ENCODE data around the gene SLC44A5. TPM values are rescaled to one million over a fixed set of nuclear protein-coding genes. Genes with fewer than 3 reads are reported as not detected.

SLC44A5 gene
- total and polyA plus RNA-seq, 2 donors (not counting 1 experiment from before 2014, with no cell fraction given), result 2.8 to 4.2 TPM

GRCh38 chr1:75470448-75470847 lies 140.5 kb downstream of the SLC44A5 start:
- Histone ChIP-seq H3K4me3 (ENCODE audit: control extremely low read depth in 1 of 5, extremely low read depth in 1 of 5, insufficient read depth in 1 of 5, low read depth in 2 of 5, low read length in 4 of 5) (no peak overlapping the region), H3K27me3 (replicated peaks in 1 of 4; ENCODE audit: control extremely low read depth in 1 of 4, control insufficient read depth in 3 of 4, insufficient read depth in 4 of 4, low read length in 3 of 4) (no peaks in the 10 kb centered on the region), H3K9ac (ENCODE audit: low read length) (no peak overlapping the region), H4K20me1 (ENCODE audit: control insufficient read depth, insufficient read depth, low read length, poor library complexity, severe bottlenecking) (no peaks in the 10 kb centered on the region), H3K9me3 (ENCODE audit: control extremely low read depth in 1 of 3, control insufficient read depth in 2 of 3, insufficient read depth in 1 of 3, low read length in 2 of 3) (no peaks in the 10 kb centered on the region), H3K36me3 (replicated peaks in 1 of 2; ENCODE audit: control extremely low read depth in 1 of 2, control insufficient read depth in 1 of 2, extremely low read depth in 1 of 2, insufficient read depth in 2 of 2, low read length in 1 of 2) (no peaks in the 10 kb centered on the region), H2AFZ (ENCODE audit: insufficient read depth, low read depth, low read length, poor library complexity, severe bottlenecking) (no peak overlapping the region), H3K4me2 (replicated peaks; ENCODE audit: low read depth, low read length, poor library complexity, severe bottlenecking) (no peak overlapping the region), H3K27ac (ENCODE audit: low read length in 2 of 2) (no peak overlapping the region), H3K4me1 (ENCODE audit: control insufficient read depth in 2 of 2, insufficient read depth in 2 of 2, low read length in 2 of 2) (no peaks in the 10 kb centered on the region), H3K79me2 (ENCODE audit: control insufficient read depth, insufficient read depth, low read length) (no peaks in the 10 kb centered on the region)
- TF ChIP-seq EZH2 (IDR thresholded peaks at IDR 0.05; ENCODE audit: borderline replicate concordance, insufficient read depth, low read depth, low read length, poor library complexity, severe bottlenecking), result no peak
- no peak for TF ChIP-seq CTCF (IDR thresholded peaks at IDR 0.05)
- intact Hi-C loops (cut with micrococcal nuclease), result no loop called here
- DNase-seq, result no peak
- no peak for ATAC-seq (ENCODE audit: low read depth)
- ChIA-PET POLR2A (no interaction called here), CTCF (no interaction called here)
- Mint-ChIP-seq H3K4me3 (no peak overlapping the region), H3K4me1 (no peaks in the 10 kb centered on the region), H3K9me3 (ENCODE audit: insufficient read depth) (no peaks in the 10 kb centered on the region), H3K27ac (no peak overlapping the region), H3K27me3 (no peaks in the 10 kb centered on the region)
- 88% methylated on average over 5 of the region's 6 CpGs for WGBS (ENCODE audit: insufficient coverage)

GRCh38 chr1:75469586-75470173 lies 141.2 kb downstream of the SLC44A5 start:
- H3K4me3 ChIP-seq (ENCODE audit: control extremely low read depth in 1 of 5, extremely low read depth in 1 of 5, insufficient read depth in 1 of 5, low read depth in 2 of 5, low read length in 4 of 5), result no peak overlapping the region
- DNase-seq (no peak), ATAC-seq (ENCODE audit: low read depth) (no peak)
- CTCF ChIA-PET, result no interaction called here
- no peak overlapping the region for H3K27ac ChIP-seq (ENCODE audit: low read length in 2 of 2)
- H4K20me1 ChIP-seq (ENCODE audit: control insufficient read depth, insufficient read depth, low read length, poor library complexity, severe bottlenecking), result no peaks in the 10 kb centered on the region
- Mint-ChIP-seq H3K4me3 (no peak overlapping the region), H3K27me3 (no peaks in the 10 kb centered on the region), H3K9me3 (ENCODE audit: insufficient read depth) (no peaks in the 10 kb centered on the region), H3K27ac (no peak overlapping the region), H3K4me1 (no peaks in the 10 kb centered on the region)
- TF ChIP-seq EZH2 (IDR thresholded peaks at IDR 0.05; ENCODE audit: borderline replicate concordance, insufficient read depth, low read depth, low read length, poor library complexity, severe bottlenecking), result no peak
- no peak for TF ChIP-seq CTCF (IDR thresholded peaks at IDR 0.05)
- H3K9ac ChIP-seq (ENCODE audit: low read length), result no peak overlapping the region
- H3K9me3 ChIP-seq (ENCODE audit: control extremely low read depth in 1 of 3, control insufficient read depth in 2 of 3, insufficient read depth in 1 of 3, low read length in 2 of 3), result no peaks in the 10 kb centered on the region
- H3K4me1 ChIP-seq (ENCODE audit: control insufficient read depth in 2 of 2, insufficient read depth in 2 of 2, low read length in 2 of 2), result no peaks in the 10 kb centered on the region
- no peak overlapping the region for H2AFZ ChIP-seq (ENCODE audit: insufficient read depth, low read depth, low read length, poor library complexity, severe bottlenecking)
- no peak overlapping the region for H3K4me2 ChIP-seq (replicated peaks; ENCODE audit: low read depth, low read length, poor library complexity, severe bottlenecking)
- H3K36me3 ChIP-seq (replicated peaks in 1 of 2; ENCODE audit: control extremely low read depth in 1 of 2, control insufficient read depth in 1 of 2, extremely low read depth in 1 of 2, insufficient read depth in 2 of 2, low read length in 1 of 2), result no peaks in the 10 kb centered on the region
- no peaks in the 10 kb centered on the region for H3K79me2 ChIP-seq (ENCODE audit: control insufficient read depth, insufficient read depth, low read length)
- intact Hi-C loops (cut with micrococcal nuclease), result no loop called here
- POLR2A ChIA-PET, result no interaction called here
- WGBS (ENCODE audit: insufficient coverage), result 89% methylated on average over 3 of the region's 7 CpGs
- H3K27me3 ChIP-seq (replicated peaks in 1 of 4; ENCODE audit: control extremely low read depth in 1 of 4, control insufficient read depth in 3 of 4, insufficient read depth in 4 of 4, low read length in 3 of 4), result no peaks in the 10 kb centered on the region
